Activated CD4-positive, CD25-positive, alpha-beta regulatory T cell (primary cell): Measurements from ENCODE around the gene PPP1R12C.

Source experiments
- DNase-seq, 4 experiments: peaks; one replicate each; lab custom pipeline; 2025; lab: John Stamatoyannopoulos, UW

Gene PPP1R12C

DNA sequence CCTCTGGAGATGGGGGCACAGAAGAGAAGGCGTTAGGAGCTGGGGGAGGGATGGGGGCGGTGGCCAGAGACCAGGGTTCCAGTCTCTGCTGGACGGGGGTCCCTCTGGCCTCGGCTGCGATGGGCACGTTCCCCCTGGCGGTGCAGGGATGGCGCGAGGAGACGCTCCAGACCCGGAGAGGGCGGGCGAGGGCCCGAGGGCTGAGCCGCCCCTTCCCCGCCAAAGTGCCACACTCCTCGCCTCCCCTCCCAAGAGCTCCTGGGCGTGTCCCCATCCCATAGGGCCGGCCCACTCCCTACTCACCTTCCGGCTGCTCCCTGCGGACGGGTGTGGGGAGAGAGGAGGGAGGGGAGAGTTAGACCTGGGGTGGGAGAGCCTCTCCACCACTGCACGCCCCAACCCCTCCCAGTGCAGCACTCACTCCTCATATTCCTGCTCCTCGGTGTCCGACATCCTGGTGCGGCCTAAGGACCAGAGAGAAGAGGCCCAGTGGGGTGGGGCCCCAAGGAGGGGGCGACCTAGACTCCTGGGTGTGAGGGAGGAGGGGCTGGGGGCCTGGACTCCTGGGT lies 29.4 kb upstream of the PPP1R12C start:
- no peak for DNase-seq

DNA sequence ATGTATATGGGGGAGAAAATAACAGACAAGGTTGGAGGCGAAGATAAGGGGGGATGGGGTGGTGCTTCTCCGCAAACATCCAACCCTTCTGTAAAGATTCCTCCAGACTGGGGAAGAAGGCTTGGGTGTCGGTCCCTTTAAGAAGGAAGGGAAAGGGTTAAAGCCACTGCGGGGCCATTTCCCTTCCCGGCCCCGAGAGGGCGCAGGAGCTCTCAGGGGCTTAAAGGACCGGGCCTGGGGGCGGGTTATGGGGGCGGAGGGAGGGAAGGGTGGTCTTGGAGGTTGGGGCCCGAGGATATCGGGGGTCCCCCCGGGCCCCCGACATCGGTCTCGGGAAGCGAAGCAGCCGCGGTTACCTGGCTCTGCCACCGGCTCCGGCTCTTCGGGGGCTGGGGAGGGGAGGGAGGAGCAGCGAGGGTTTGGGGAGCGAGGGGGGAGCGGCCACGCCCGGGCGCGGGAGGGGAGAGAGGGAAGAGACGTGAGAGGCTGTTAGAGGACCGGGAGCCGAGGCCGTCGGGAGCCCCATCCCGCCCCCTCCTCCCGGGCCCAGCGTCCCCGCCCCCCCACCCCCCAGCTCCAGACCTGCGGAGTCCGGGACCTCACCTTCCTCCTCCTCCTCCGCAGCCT lies 28.8 kb upstream of the PPP1R12C start:
- no peak for DNase-seq

DNA sequence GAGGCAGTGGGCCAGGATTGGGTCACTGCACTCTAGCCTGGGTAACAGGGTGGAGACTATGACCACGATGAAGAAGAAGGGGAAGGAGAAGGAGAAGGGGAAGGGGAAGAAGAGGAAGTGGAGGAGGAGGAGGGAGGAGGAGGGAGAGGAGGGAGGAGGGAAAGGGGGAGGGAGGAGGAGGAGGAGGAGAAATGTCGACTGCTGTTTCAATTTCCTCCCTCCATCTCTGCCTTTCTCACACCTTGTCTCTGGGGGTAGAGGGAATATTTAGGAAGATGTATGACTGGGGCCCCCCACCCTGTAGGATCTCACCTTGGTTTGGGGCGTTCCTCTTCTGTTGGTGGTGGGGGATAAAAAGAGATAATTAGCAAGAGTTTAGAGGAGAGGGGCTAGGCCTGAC lies 27.8 kb upstream of the PPP1R12C start:
- DNase-seq = no peak

DNA sequence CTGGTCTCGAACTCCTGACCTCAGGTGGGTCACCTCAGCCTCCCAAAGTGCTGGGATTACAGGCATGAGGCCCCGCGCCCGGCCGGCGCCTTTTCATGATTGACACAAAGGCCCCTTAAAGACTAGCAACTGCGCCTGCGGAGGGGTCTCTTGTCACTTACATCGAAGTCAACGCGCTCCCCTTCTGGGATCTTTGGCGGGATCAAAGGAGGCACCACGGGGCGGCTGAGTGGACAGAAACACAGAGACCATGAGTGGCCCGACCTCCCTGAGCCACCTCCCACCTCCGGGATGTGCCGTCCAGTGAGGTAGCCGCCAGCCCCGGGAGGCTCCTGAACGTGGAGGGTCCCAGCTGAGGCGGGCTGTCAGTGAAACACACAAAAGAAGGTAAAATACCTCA lies 24.3 kb upstream of the PPP1R12C start:
- DNase-seq = no peak

DNA sequence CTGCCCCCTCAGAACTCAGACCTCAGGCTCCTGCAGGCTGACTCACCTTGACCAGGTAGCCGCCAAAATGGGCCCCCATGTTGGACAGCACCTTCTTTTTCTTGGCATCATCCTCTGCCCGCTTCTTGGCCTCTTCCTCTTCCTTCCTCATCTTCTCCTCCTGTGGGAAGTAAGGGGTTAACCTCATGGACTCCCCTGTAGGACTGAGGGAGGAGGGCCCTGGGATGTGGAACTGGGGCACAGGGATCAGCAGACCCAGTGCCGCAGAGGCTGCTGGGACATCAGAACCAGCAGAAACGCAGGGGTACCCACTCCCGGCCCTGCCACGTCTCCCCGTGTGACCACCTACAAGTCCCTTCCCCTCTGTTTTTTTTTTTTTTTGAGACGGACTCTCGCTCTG lies 20.5 kb upstream of the PPP1R12C start:
- no peak for DNase-seq

DNA sequence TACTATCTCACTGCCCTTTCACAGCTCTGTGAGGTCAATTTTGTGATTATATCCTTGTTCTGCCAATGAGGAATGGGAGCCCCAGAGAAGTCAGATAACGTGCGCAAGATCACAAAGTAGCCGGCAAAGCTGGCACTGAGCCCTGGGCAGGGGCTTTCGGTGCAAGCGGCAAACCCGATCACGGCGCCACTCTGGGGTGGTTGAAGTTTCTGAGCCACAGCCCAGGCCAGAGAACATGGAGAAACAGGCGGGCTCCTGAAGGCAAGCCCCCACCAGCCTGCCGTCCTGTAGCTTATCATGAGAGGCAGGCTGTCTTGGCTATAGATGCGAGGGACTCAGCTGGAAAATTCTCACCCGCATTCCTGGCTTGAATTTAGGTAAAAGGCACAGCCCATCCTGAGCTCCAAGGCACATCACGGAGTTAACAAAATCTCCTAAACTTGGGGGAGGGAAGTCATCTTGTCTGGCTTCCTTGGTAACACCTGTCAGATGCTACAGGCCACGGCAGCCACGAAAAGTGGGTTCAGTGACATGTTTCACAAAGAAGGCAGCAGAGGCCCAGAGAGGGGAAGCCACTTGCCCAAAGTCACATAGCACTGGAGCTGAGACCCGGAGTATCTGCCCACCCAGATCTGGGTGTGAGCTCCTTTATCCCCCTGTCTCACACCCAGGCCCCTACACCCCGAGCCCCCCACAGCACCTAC lies 19.1 kb upstream of the PPP1R12C start:
- DNase-seq = no peak

DNA sequence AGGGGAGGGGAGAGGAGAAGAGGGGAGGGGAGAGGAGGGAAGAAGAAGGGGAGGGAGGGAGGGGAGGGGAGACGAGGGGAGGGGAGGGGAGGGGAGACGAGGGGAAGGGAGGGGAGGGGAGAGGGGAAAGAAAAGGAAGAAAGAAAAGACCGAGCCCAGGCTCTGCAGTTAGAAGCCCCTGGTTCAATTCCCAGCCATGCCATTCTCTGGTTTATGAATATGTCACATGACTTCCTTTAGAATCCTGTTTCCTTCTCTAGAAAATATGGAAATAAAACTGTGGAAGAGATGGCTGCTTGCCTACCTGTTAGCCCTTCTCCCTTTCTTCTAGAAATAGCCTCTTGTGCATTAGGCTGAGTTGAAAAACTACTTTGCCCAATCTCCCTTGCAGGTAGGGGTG lies 17.3 kb upstream of the PPP1R12C start:
- no peak for DNase-seq

DNA sequence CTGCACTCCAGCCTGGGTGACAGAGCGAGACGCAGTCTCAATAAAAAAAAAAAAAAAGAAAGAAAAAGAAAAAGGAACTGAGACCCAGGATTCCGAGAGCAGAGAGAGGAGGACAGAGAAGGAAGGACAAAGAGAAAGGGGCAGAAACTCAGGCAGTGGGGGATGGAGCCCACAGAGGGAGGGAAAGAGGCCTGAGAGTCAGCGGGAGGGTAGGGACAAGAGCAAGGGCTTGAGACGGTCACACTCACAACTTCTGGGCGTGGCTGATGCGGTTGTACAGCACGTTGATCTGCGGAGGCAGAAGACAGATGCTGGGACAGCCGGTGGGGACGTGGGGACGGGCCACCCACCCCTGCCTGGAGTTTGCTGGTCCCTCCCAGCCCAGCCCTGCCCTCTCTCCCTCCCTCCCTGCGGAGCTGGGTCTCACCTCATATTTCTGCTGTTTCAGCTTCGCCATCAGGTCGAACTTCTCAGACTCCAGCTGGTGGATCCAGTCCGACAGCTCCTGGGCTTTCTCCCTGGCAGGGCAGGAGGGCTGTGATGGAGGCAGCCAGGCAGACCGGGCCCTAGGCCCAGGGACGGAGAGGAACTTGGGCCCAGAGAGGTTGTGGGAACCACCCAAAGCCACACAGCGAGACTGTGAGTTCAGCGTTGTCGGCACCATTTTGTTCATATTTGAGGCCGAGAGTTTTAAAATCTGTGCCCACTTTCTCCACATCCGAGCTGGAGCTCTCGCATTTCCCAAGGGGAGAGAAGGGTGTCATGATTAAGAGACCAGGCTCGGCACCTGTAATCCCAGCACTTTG lies 16.4 kb upstream of the PPP1R12C start:
- DNase-seq = no peak

DNA sequence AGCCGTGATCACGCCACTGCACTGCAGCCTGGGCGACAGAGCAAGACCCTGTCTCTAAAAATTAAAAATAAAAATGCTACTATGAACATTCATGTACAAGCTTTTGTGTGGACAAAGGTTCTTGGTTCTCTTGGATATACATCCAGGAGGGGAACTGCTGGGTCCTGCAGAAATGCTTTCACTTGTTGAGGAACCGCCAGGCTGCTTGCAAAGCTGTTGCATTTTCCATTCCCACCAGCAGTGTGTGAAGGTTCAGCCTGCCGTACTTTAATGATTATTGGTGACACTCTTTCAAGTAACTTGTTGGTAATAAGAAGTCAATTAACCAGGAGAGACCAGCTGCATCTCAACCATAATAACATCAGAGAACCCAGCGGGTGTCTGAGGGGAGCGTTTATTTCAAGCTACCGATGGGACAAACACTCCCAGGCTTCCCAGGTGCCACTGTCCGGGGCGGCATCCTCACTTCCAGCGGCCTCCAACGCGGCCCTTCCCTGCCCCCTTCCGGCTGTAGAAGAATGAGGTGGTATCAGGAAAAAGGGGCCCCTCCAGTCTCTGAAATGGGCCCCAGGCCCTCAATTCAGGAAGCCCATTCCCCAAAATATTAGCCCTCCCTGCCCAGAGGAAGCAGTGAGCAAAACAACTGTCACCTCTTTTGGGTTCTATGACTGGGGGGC lies 15.2 kb upstream of the PPP1R12C start:
- DNase-seq = no peak

DNA sequence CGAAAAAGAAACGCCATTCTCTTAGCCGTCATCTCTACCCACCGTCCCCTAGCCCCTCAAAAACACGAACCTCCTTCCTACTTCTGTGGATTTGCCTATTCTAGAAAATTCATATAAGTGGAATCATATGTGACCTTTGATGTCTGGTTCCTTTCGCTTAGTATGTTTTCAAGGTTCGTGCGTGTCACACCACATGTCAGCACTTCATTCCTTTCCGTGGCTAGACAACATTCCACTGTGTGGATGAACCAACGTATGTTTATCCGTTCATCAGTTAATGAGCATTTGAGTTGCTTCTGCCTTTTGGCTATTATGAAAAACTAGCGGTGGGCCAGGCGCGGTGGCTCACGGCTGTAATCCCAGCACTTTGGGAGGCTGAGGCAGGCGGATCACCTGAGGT lies 14.0 kb upstream of the PPP1R12C start:
- DNase-seq = no peak

DNA sequence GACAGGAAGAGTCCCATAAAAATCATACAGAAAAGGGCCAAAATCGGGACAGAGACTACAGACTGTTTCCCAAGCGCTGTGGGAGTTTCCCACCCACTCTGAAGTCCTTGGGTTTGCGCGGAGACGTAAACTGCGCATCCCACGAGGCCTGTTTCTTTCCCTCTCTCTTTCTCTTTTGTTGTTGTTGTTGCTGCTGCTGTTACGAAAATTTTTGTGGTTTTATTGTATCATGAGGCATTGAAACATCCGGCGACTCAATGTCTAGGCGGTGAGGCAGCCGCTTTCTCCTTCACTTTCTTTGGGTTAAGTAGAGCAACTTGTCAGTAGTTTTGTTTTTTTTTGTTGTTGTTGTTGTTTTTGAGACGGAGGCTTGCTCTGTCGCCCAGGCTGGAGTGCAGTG lies 1.6 kb upstream of the PPP1R12C start:
- no peak for DNase-seq

DNA sequence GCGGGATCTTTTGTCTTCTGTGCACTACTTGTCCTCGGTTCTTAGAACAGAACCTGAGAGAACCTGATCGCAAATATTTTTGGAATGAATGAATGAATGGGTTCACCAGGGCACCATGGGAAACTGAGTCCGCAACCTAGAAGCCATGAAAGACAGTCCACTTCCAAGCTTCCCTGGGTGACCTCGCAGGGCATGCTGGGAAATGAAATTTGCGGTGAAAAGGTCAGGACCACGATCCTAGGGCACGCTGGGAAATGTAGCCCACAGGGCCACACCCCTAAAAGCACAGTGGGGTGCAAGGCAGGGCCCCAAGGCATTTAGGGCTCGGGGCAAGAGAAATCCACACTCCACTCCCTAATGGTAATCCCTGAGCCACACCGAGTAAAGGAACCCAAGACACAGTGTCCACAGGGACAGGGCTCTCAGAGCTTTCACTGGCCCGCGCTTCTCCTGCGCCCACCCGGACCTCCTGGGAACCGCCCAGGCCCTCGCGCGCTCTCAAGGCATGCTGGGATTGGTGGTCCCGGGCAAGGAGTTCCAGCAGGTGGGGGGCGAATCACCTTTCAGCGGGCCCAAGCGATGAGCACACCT lies 1.1 kb upstream of the PPP1R12C start:
- DNase-seq = no peak

DNA sequence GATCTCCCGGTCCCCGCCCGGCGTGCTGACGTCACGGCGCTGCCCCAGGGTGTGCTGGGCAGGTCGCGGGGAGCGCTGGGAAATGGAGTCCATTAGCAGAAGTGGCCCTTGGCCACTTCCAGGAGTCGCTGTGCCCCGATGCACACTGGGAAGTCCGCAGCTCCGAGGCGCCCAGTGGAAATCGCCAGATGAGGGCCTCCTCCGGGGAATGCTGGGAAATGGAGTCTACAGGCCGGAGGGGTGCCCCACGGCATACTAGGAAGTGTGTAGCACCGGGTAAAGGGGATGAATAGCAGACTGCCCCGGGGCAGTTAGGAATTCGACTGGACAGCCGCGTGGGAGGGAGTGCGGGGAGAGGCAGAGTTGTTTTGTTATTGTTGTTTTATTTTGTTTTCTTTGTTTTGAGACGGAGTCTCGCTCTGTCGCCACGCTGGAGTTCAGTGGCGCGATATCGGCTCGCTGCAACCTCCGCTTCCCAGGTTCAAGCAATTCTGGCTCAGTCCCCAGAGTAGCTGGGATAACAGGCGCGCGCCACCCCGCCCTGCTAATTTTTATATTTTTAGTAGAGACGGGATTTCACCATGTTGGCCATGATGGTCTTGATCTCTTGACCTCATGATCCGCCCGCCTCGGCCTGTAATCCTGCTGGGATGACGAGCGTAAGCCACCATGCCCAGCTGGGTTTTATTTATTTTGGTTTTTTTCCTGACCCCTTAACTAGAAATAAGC lies 390 bp upstream of the PPP1R12C start:
- DNase-seq = peak; percentile 91 to 98 (median 95)

DNA sequence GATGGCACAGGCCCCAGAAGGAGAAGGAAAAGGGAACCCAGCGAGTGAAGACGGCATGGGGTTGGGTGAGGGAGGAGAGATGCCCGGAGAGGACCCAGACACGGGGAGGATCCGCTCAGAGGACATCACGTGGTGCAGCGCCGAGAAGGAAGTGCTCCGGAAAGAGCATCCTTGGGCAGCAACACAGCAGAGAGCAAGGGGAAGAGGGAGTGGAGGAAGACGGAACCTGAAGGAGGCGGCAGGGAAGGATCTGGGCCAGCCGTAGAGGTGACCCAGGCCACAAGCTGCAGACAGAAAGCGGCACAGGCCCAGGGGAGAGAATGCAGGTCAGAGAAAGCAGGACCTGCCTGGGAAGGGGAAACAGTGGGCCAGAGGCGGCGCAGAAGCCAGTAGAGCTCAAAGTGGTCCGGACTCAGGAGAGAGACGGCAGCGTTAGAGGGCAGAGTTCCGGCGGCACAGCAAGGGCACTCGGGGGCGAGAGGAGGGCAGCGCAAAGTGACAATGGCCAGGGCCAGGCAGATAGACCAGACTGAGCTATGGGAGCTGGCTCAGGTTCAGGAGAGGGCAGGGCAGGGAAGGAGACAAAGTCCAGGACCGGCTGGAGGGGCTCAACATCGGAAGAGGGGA lies 1.1 kb downstream of the PPP1R12C start:
- DNase-seq = no peak

DNA sequence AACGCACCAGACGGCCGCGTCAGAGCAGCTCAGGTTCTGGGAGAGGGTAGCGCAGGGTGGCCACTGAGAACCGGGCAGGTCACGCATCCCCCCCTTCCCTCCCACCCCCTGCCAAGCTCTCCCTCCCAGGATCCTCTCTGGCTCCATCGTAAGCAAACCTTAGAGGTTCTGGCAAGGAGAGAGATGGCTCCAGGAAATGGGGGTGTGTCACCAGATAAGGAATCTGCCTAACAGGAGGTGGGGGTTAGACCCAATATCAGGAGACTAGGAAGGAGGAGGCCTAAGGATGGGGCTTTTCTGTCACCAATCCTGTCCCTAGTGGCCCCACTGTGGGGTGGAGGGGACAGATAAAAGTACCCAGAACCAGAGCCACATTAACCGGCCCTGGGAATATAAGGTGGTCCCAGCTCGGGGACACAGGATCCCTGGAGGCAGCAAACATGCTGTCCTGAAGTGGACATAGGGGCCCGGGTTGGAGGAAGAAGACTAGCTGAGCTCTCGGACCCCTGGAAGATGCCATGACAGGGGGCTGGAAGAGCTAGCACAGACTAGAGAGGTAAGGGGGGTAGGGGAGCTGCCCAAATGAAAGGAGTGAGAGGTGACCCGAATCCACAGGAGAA lies 1.9 kb downstream of the PPP1R12C start:
- DNase-seq = no peak

DNA sequence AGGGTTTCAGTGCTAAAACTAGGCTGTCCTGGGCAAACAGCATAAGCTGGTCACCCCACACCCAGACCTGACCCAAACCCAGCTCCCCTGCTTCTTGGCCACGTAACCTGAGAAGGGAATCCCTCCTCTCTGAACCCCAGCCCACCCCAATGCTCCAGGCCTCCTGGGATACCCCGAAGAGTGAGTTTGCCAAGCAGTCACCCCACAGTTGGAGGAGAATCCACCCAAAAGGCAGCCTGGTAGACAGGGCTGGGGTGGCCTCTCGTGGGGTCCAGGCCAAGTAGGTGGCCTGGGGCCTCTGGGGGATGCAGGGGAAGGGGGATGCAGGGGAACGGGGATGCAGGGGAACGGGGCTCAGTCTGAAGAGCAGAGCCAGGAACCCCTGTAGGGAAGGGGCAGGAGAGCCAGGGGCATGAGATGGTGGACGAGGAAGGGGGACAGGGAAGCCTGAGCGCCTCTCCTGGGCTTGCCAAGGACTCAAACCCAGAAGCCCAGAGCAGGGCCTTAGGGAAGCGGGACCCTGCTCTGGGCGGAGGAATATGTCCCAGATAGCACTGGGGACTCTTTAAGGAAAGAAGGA lies 2.8 kb downstream of the PPP1R12C start:
- no peak for DNase-seq

DNA sequence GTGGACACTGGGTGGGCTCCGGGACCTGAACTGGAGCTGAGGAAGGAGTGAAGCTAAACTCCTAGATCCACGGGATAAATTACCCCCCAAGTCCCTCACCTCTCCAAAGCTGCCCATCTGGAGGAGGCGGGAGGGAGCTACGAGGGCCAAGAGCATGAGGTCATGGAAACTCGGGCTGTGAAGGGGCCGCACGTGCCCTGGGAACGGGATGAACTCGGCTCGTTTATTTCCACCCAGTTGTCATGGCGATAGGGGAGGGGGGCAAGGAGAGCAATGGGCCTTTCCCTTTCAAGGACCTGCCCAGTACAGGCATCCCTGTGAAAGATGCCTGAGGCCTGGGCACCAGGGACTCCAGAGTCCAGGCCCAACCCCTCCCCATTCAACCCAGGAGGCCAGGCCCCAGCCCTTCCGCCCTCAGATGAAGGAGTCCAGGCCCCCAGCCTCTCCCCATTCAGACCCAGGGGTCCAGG lies 3.8 kb downstream of the PPP1R12C start:
- DNase-seq = no peak

DNA sequence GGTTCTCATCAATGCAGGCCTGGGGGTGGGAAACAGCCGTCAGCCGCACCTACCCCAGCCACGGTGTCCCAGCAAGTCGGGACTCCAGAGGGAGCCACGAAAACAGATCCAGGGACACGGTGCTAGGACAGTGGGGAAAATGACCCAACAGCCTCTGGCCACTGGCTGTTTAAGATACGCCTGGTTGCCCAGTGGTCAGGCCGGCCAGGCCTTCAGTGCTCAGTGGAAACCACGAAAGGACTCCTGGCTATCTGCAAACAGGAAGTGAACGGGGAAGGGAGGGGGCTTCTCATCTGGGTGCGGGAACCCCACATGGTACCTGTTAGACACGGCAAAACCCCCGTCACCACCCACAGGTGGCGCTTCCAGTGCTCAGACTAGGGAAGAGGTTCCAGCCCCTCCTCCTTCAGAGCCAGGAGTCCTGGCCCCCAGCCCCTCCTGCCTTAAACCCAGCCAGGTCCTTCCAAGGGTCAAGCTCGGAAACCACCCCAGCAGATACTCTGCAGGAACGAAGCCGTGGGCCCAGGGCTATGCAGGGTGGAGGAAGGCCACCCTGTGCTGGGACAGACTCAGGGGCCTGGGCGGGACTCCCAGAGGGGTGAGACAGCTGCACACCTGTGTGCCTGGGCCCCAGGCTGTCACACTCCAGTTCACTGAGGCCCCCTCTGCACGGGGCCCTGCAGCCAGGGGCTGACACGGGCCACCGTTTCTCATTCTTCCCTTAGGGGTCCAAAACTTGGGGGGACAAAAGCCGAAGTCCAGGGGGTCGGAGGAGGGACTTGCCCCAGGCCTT lies 4.5 kb downstream of the PPP1R12C start:
- no peak for DNase-seq

DNA sequence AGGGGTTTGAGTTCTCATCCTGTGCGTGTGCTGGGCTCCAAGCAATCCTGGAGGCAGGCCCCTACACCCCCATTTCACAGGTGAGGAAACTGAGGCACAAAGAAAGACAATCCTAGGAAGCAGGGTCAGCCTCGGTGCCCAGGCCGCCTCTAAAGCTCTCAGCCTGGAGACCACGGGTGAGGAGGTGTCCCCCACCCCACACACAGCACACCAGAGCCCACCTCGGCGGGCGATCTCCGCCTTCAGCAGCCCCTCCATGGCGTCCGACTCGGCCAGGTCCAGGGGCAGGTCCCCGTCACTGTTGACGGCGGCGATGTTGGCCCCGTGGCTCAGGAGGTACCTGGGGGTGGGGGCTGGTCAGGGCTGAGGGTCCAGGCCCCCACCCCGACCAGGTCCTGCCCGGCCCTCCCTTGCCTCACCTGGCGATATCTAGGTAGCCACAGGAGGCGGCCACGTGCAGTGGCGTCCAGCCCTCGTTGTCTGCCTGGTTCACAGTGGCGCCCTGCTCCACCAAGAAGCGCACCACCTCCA lies 5.1 kb downstream of the PPP1R12C start:
- DNase-seq = no peak
